HG02938 (cell line): Measurements from ENCODE around the gene FNDC3B.

Experiments used
- ATAC-seq: cut with Tn5 transposase; IDR thresholded peaks from one replicate; pipeline ENCODE4 v1.9.1; 2021; ENCODE audit warnings: mild to moderate bottlenecking, moderate library complexity; ENCODE audit not compliant: unreplicated experiment

The FNDC3B gene

GRCh38 chr3:172376402-172376801 lies 337.0 kb downstream of the FNDC3B start:
- no peak for ATAC-seq

GRCh38 chr3:172376881-172377280 lies 337.5 kb downstream of the FNDC3B start:
- no peak for ATAC-seq

GRCh38 chr3:172378439-172378838 lies 339.1 kb downstream of the FNDC3B start:
- ATAC-seq, result no peak

- ATAC-seq, result no peak
These were observed 340.0 kb downstream of the FNDC3B start for GRCh38 chr3:172379372-172379771.

- ATAC-seq, result no peak
These were observed 341.3 kb downstream of the FNDC3B start for GRCh38 chr3:172380632-172381031.

- no peak for ATAC-seq
These were observed 344.0 kb downstream of the FNDC3B start for GRCh38 chr3:172383306-172383796.

- ATAC-seq, result no peak
These were observed 345.5 kb downstream of the FNDC3B start for GRCh38 chr3:172384836-172385235.

- no peak for ATAC-seq
These were observed 348.4 kb downstream of the FNDC3B start for GRCh38 chr3:172387728-172388127.

- ATAC-seq, result no peak
These were observed 349.2 kb downstream of the FNDC3B start for GRCh38 chr3:172388412-172389078.

- no peak for ATAC-seq
These were observed 351.4 kb downstream of the FNDC3B start for GRCh38 chr3:172390792-172391191.

GRCh38 chr3:172391592-172392302 lies 352.4 kb downstream of the FNDC3B start:
- no peak for ATAC-seq

- ATAC-seq, result no peak
These were observed 355.3 kb downstream of the FNDC3B start for GRCh38 chr3:172394692-172395091.

GRCh38 chr3:172396400-172396799 lies 357.0 kb downstream of the FNDC3B start:
- no peak for ATAC-seq

- ATAC-seq, result no peak
These were observed 358.5 kb downstream of the FNDC3B start for GRCh38 chr3:172397716-172398405.

GRCh38 chr3:172398484-172398883 lies 359.1 kb downstream of the FNDC3B start:
- no peak for ATAC-seq

- no peak for ATAC-seq
These were observed 362.7 kb downstream of the FNDC3B start for GRCh38 chr3:172402090-172402489.

GRCh38 chr3:172402892-172403643 lies 363.7 kb downstream of the FNDC3B start:
- ATAC-seq, result no peak

- no peak for ATAC-seq
These were observed 365.0 kb downstream of the FNDC3B start for GRCh38 chr3:172404237-172404962.

- ATAC-seq, result no peak
These were observed 366.5 kb downstream of the FNDC3B start for GRCh38 chr3:172405914-172406313.

GRCh38 chr3:172407872-172408271 lies 368.5 kb downstream of the FNDC3B start:
- no peak for ATAC-seq
